ENCODE data around the gene GABBR2.

GRCh38 chr9:98506422-98507054 lies 202.2 kb downstream of the GABBR2 start:
- TF ChIP-seq CTCF (IDR thresholded peaks at IDR 0.05; ENCODE audit: low read depth, low read length) (no peak), EZH2phosphoT487 (IDR thresholded peaks at IDR 0.05; ENCODE audit: low read depth) (no peak)

Data from OCI-LY3 (cell line).